CD4-positive, alpha-beta T cell (primary cell): Measurements from ENCODE around the gene MYH2. TPM values are rescaled to one million over a fixed set of nuclear protein-coding genes. Genes with fewer than 3 reads are reported as not detected.

Experiments
- ATAC-seq: fragments of 200-7000 bp; cut with Tn5 transposase; one replicate; pipeline ENCODE4 v1.10.0; 2022; ENCODE audit warnings: mild to moderate bottlenecking; ENCODE audit not compliant: poor library complexity
- CTCF ChIA-PET: fragments of 350-600 bp; sonication (Branson Sonifier 250); formaldehyde crosslinking; loops from one replicate; lab custom pipeline; 2021; ENCODE audit warnings: antibody characterized with exemption, inconsistent platforms; lab: Charles Lee
- POLR2A ChIA-PET: fragments of 350-600 bp; sonication (Branson Sonifier 250); formaldehyde crosslinking; loops from one replicate; lab custom pipeline; 2021; ENCODE audit warnings: antibody characterized with exemption, inconsistent platforms; lab: Charles Lee
- DNase-seq, 14 experiments: peaks; one replicate each; pipeline ENCODE4 v3.0.0-alpha.2; 2013 to 2020; ENCODE audit warnings: mixed read lengths in 2 of 14
- H3K27ac ChIP-seq, 2 donors: one replicate each; pipeline versions ENCODE4 v1.5.1 to v1.7.0; 2013; ENCODE audit warnings: low read length in 2 of 2, low read depth in 1 of 2, mild to moderate bottlenecking in 1 of 2
- H3K27me3 ChIP-seq, 2 experiments: 1 replicate in 1 of 2; 2 replicates in 1 of 2; pipeline versions ENCODE4 v1.6.1 to v1.7.0; 2013; ENCODE audit warnings: low read length in 2 of 2, control low read depth in 1 of 2, mild to moderate bottlenecking in 1 of 2, moderate library complexity in 1 of 2; ENCODE audit not compliant: insufficient read depth in 2 of 2, control insufficient read depth in 1 of 2
- H3K36me3 ChIP-seq: one replicate; pipeline ENCODE4 v1.6.1; 2013; ENCODE audit warnings: low read length, control low read depth; ENCODE audit not compliant: insufficient read depth
- H3K4me1 ChIP-seq: one replicate; pipeline ENCODE4 v1.6.1; 2013; ENCODE audit warnings: low read length, control low read depth; ENCODE audit not compliant: insufficient read depth
- H3K4me3 ChIP-seq: one replicate; pipeline ENCODE4 v1.5.1; 2013; ENCODE audit warnings: mild to moderate bottlenecking, low read length, moderate library complexity
- H3K9me3 ChIP-seq, 2 experiments: 1 replicate in 1 of 2; 2 replicates in 1 of 2; pipeline versions ENCODE4 v1.6.1 to v1.7.0; 2013; ENCODE audit warnings: low read length in 2 of 2, mild to moderate bottlenecking in 2 of 2, control low read depth in 1 of 2, moderate library complexity in 1 of 2; ENCODE audit not compliant: control insufficient read depth in 1 of 2, insufficient read depth in 1 of 2
- H3K27ac Mint-ChIP-seq: one replicate; pipeline ENCODE4 v1.8.0; 2020; ENCODE audit warnings: mixed read lengths
- H3K27me3 Mint-ChIP-seq: one replicate; pipeline ENCODE4 v1.8.0; 2021; ENCODE audit warnings: mixed read lengths
- H3K36me3 Mint-ChIP-seq: one replicate; pipeline ENCODE4 v1.8.0; 2021; ENCODE audit warnings: low read depth, mixed read lengths
- H3K4me1 Mint-ChIP-seq: one replicate; pipeline ENCODE4 v1.8.0; 2021; ENCODE audit warnings: low read depth, mixed read lengths
- H3K4me3 Mint-ChIP-seq: one replicate; pipeline ENCODE4 v1.8.0; 2020; ENCODE audit warnings: mild to moderate bottlenecking, mixed read lengths
- H3K9me3 Mint-ChIP-seq: one replicate; pipeline ENCODE4 v1.8.0; 2020; ENCODE audit warnings: mixed read lengths
- CTCF ChIP-seq: fragments of 200-600 bp; IDR thresholded peaks from one replicate; pipeline ENCODE4 v1.8.0; 2022; ENCODE audit warnings: antibody characterized with exemption, mild to moderate bottlenecking
- intact Hi-C, 2 experiments: fragments of 100-400 bp; cut with DNase I in 1 of 2; cut with micrococcal nuclease in 1 of 2; formaldehyde crosslinking; loops; one replicate each; pipeline versions ENCODE4 v1.15.1 to v1.9.0; 2023 to 2025; cut with DNase I, micrococcal nuclease
- total RNA-seq, 174 experiments: library from RNA in 2 of 174; stranded (reverse) in 2 of 174; gene quantifications; one replicate each; pipeline ENCODE4 v1.2.3 and lab custom pipeline; 2021 to 2026

Gene MYH2
- total RNA-seq, 2 experiments from 2014 or later: not detected

- H3K4me3 ChIP-seq: no peak overlapping the region
- TF ChIP-seq CTCF: no peak
- intact Hi-C loops: no loop called here
- no peaks in the 10 kb centered on the region for H3K4me1 ChIP-seq
- Mint-ChIP-seq H3K4me1 (no peaks in the 10 kb centered on the region), H3K27ac (no peak overlapping the region), H3K4me3 (no peak overlapping the region), H3K36me3 (no peaks in the 10 kb centered on the region), H3K9me3 (no peaks in the 10 kb centered on the region), H3K27me3 (peaks cover 11% of the 10 kb centered on the region)
- no peak for DNase-seq
- ATAC-seq: no peak
- ChIA-PET CTCF (no interaction called here), POLR2A (no interaction called here)
- H3K9me3 ChIP-seq: no peaks in the 10 kb centered on the region
- no peak overlapping the region for H3K27ac ChIP-seq
- no peaks in the 10 kb centered on the region for H3K27me3 ChIP-seq
- H3K36me3 ChIP-seq: no peaks in the 10 kb centered on the region
Measured at GRCh38 chr17:10521949-10522348, 27.5 kb downstream of the MYH2 start.

DNA sequence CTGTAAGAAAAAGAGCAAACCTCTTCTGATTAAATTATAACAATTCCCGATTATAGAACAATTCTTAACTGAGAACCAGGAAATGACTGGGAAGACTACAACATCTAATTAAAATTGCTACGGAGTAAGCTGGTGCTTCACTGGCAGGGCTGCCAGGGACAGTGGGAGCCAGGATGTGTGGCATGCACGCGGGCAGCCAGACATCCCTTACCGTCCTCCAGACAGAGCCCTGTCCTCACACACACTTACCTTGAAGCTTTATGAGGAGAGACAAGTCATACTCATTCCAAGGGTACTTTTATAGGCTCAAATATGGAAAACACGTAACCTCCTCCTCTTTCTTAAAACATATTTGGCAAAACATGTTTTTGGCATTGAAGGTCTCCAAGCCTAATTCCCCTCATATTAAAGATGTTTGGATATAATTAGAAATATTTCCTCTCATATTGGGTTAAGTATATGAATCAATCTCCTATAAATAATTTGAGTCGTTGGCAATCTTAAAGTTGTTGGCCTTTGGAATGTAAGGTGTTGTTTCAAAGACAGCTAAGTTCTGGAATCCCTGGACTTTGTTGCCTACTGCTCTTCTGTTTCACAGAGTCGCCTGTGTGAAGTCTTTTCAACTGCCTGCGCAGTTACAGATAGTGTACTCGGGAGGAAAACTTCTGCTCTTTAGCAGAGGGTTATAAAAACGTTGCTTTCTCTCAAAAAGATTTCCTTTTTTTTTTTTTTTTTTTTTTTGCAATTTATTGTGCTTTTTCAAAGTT lies 31.0 kb downstream of the MYH2 start, which contains the start of gene MYH1:
Gene MYH1, minus strand, starts transcription at position 272 of the 767 bp plus-strand sequence. CDS start 1,900 bp downstream, outside the sequence.
- H3K4me1 ChIP-seq: no peaks in the 10 kb centered on the region
- no peaks in the 10 kb centered on the region for H3K4me1 Mint-ChIP-seq

GRCh38 chr17:10516638-10517037 lies 32.8 kb downstream of the MYH2 start:
- ChIA-PET CTCF (interaction anchor here (0.6 kb wide), 1 partner anchor 184 kb away, joined by 3 read pairs; no protein-coding TSS in a partner anchor), POLR2A (no interaction called here)
- H3K27ac ChIP-seq: no peak overlapping the region
- no peak overlapping the region for H3K4me3 ChIP-seq
- DNase-seq: no peak
- no peaks in the 10 kb centered on the region for H3K9me3 ChIP-seq
- Mint-ChIP-seq H3K4me1 (no peaks in the 10 kb centered on the region), H3K4me3 (no peak overlapping the region), H3K27ac (no peak overlapping the region), H3K9me3 (no peaks in the 10 kb centered on the region), H3K27me3 (peaks cover 11% of the 10 kb centered on the region), H3K36me3 (no peaks in the 10 kb centered on the region)
- no peaks in the 10 kb centered on the region for H3K36me3 ChIP-seq
- no peak for ATAC-seq
- intact Hi-C loops: loop anchor here in 1 of 2 experiments (10.0 kb wide), 1 partner anchor 58 kb away; no protein-coding TSS in a partner anchor
- H3K27me3 ChIP-seq: peaks cover 0 to 2% of the 10 kb centered on the region in 2 experiments
- no peak for TF ChIP-seq CTCF
- H3K4me1 ChIP-seq: no peaks in the 10 kb centered on the region

More for the DNA sequence above, 31.0 kb downstream of the MYH2 start, which contains the start of gene MYH1:
- H3K36me3 Mint-ChIP-seq: no peaks in the 10 kb centered on the region
- no peak within 1 kb of the TSS for H3K4me3 Mint-ChIP-seq
- TF ChIP-seq CTCF: no peak
- ChIA-PET POLR2A (no interaction called here), CTCF (no interaction called here)
- H3K4me3 ChIP-seq: no peak within 1 kb of the TSS
- H3K27ac Mint-ChIP-seq: no peak within 1 kb of the TSS
- intact Hi-C loops: loop anchor here in 1 of 2 experiments (10.0 kb wide), 1 partner anchor 56 kb away; no protein-coding TSS in a partner anchor
- H3K27me3 Mint-ChIP-seq: peaks cover 11% of the 10 kb centered on the region
- peaks cover 0 to 2% of the 10 kb centered on the region in 2 experiments for H3K27me3 ChIP-seq
- no peaks in the 10 kb centered on the region for H3K9me3 ChIP-seq
- no peaks in the 10 kb centered on the region for H3K9me3 Mint-ChIP-seq
- ATAC-seq (no peak), DNase-seq (no peak)
- H3K27ac ChIP-seq: no peak within 1 kb of the TSS
- H3K36me3 ChIP-seq: no peaks in the 10 kb centered on the region
